K562 (cell line): Measurements from ENCODE around the gene CIAO2B. TPM values are rescaled to one million over a fixed set of nuclear protein-coding genes. Genes with fewer than 3 reads are reported as not detected.

ENCODE experiments used
- FOSL1 ChIP-seq: fragments of 200-800 bp; sonication (Bioruptor generic); conservative IDR thresholded peaks from 2 replicates; pipeline ENCODE4 v1.6.1; 2016; ENCODE audit warnings: missing genetic modification characterization, missing compliant biosample characterization
- JUND ChIP-seq, 2 experiments: IDR thresholded peaks; 2 replicates in 1 of 2; 3 replicates in 1 of 2; pipeline ENCODE4 v1.6.1; 2011; ENCODE audit warnings: borderline replicate concordance in 2 of 2, low read depth in 2 of 2, low read length in 2 of 2, improper control_type of control experiment in 1 of 2, missing biosample characterization in 1 of 2, missing genetic modification characterization in 1 of 2, missing genetic modification reagents in 1 of 2
- KAT2B ChIP-seq: IDR thresholded peaks from one replicate; pipeline ENCODE4 v1.6.1; 2012; ENCODE audit warnings: low read depth, mild to moderate bottlenecking, control low read depth, inconsistent platforms, low read length, moderate library complexity
- MYC ChIP-seq, 2 experiments: fragments of 250-450 bp in 1 of 2; sonication (Bioruptor Pico) in 1 of 2; IDR thresholded peaks; 2 replicates each; pipeline versions ENCODE4 v1.5.1 to v1.6.1; 2012 to 2021; ENCODE audit warnings: low read depth in 2 of 2, borderline replicate concordance in 1 of 2, improper control_type of control experiment in 1 of 2, low read length in 1 of 2, mild to moderate bottlenecking in 1 of 2, moderate library complexity in 1 of 2
- RBM25 ChIP-seq: fragments of 200-400 bp; formaldehyde crosslinking; IDR thresholded peaks from 2 replicates; pipeline ENCODE4 v1.6.1; 2018; ENCODE audit warnings: low read length, low read depth, moderate library complexity; ENCODE audit not compliant: severe bottlenecking
- ZNF830 ChIP-seq: fragments of 250-450 bp; sonication (Bioruptor Pico); IDR thresholded peaks from 2 replicates; pipeline ENCODE4 v1.5.0; 2021; ENCODE audit warnings: mild to moderate bottlenecking
- polyA plus RNA-seq, 8 experiments: library from polyadenylated mRNA; depleted of rRNA in 4 of 8; stranded (reverse) in 5 of 8; unstranded in 3 of 8; fragments of >200 nt; fragmentation: Nextera tagmentation in 2 of 8; fragmentation: Illumina TruSeq in 1 of 8; extraction: Ambion mirVana in 2 of 8; extraction: Trizol in 1 of 8; gene quantifications; 2 replicates each; pipeline versions ENCODE4 v1.2.1 to v1.2.3, GENCODE V29; 2011 to 2014; ENCODE audit warnings: inconsistent platforms in 1 of 8, missing spikeins in 1 of 8
- total RNA-seq, 7 experiments: library from RNA; depleted of rRNA in 6 of 7; stranded (reverse); fragments of >200 nt in 6 of 7; fragmentation: Illumina TruSeq in 2 of 7; extraction: Trizol in 2 of 7; gene quantifications; 2 replicates each; pipeline versions ENCODE4 v1.2.1 to v1.2.3, GENCODE V29; 2011 to 2021; ENCODE audit warnings: low replicate concordance in 1 of 7
- TF ChIP-seq, protein P1 (sequence below): fragments of 250-450 bp; sonication (Bioruptor Pico); IDR thresholded peaks from 2 replicates; pipeline ENCODE4 v1.8.0; 2021; ENCODE audit warnings: moderate library complexity, mild to moderate bottlenecking, inconsistent platforms
- TF ChIP-seq, protein P2 (sequence below): fragments of 450-650 bp; IDR thresholded peaks from 2 replicates; pipeline ENCODE4 v1.7.0; 2016; ENCODE audit warnings: borderline replicate concordance
- TF ChIP-seq, protein P3 (sequence below), 2 experiments: fragments of 450-650 bp in 1 of 2; sonication (generic) in 1 of 2; formaldehyde crosslinking in 1 of 2; IDR thresholded peaks in 1 of 2; conservative IDR thresholded peaks in 1 of 2; 2 replicates each; pipeline versions ENCODE4 v1.6.1 to v1.8.1; 2016 to 2023; ENCODE audit warnings: mild to moderate bottlenecking in 2 of 2, moderate library complexity in 2 of 2, inconsistent platforms in 1 of 2, missing genetic modification reagents in 1 of 2
- TF ChIP-seq, protein P4 (sequence below): fragments of 450-650 bp; formaldehyde crosslinking; IDR thresholded peaks from 2 replicates; pipeline ENCODE4 v1.4.0; 2022; ENCODE audit warnings: missing genetic modification characterization
- TF ChIP-seq, protein P5 (sequence below): sonication (generic); formaldehyde crosslinking; IDR thresholded peaks from 2 replicates; pipeline ENCODE4 v1.8.0; 2022; ENCODE audit warnings: mild to moderate bottlenecking, missing genetic modification reagents
- TF ChIP-seq, protein P6 (sequence below): fragments of 450-650 bp; conservative IDR thresholded peaks from 2 replicates; pipeline ENCODE4 v1.6.1; 2016; ENCODE audit warnings: missing genetic modification characterization, low read depth, mild to moderate bottlenecking, control low read depth, missing compliant biosample characterization
- TF ChIP-seq, protein P7 (sequence below): sonication (generic); IDR thresholded peaks from 2 replicates; pipeline ENCODE4 v1.6.1; 2016

CIAO2B gene
- total and polyA plus RNA-seq, 9 of the 15 experiments (the other 6 are each of a cell fraction or from before 2014, with no cell fraction given), result 86.8 to 182 (median 113) TPM

DNA sequence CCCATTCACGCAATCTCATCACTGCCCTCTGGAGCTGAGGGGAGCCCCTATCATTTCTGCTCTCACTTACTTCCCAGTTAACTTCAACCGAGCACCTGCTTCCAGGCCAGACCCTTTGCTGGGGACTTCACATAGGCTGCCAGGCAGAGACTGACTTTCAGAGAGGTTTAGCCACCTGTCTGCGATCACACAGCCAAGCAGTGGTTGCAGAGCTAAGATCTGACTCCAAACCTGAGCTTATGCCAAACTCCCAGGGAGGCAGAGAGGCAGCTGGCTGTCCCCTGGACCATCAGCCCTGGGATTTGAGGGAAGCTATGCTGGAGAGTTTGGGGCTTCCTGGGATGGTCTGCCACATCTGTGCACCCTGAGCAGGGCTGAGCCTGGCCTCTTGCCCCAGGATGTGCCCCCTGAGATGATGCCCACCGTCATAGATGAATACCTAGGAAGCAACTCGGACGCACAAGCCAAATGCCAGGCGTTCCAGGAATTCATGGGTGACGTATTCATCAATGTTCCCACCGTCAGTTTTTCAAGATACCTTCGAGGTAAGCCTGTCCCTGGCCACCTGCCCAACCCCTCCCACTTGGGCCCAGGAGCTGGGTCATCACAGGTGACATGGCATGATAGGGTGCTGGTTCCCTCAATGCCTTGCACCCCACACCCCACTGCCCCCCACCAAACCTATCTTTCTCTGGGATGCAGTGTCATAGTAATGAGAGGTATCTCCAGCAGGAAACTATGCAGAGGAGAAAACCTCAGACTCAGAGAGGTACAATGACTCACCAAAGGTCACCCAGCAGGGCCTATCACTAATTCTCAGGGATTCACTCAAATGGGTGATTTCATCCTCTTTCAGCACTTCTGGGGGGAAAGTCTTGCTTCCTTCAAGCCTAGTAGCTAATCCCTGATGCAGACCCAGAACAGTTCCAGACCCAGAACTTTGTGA lies 36.8 kb upstream of the CIAO2B start (continued):
- TF ChIP-seq ZNF830 (CRISPR knock-in tag) (no peak), RBM25 (peak; percentile 40), MYC (IDR thresholded peaks at IDR 0.05; ENCODE audit: low read depth, low read length) (no peak), MYC (CRISPR knock-in tag; IDR thresholded peaks at IDR 0.05; ENCODE audit: borderline replicate concordance, low read depth) (no peak), KAT2B (no peak), FOSL1 (0 out of 2 replicates have a peak, but pooled peaks have one; percentile 26), JUND (IDR thresholded peaks at IDR 0.05; ENCODE audit: borderline replicate concordance, low read depth, low read length) (0 out of 2 replicates have a peak, but pooled peaks have one; percentile 7), JUND (tag; IDR thresholded peaks at IDR 0.05; ENCODE audit: borderline replicate concordance, low read depth, low read length) (no peak)
- TF ChIP-seq, protein P1, sequence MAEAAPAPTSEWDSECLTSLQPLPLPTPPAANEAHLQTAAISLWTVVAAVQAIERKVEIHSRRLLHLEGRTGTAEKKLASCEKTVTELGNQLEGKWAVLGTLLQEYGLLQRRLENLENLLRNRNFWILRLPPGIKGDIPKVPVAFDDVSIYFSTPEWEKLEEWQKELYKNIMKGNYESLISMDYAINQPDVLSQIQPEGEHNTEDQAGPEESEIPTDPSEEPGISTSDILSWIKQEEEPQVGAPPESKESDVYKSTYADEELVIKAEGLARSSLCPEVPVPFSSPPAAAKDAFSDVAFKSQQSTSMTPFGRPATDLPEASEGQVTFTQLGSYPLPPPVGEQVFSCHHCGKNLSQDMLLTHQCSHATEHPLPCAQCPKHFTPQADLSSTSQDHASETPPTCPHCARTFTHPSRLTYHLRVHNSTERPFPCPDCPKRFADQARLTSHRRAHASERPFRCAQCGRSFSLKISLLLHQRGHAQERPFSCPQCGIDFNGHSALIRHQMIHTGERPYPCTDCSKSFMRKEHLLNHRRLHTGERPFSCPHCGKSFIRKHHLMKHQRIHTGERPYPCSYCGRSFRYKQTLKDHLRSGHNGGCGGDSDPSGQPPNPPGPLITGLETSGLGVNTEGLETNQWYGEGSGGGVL (CRISPR knock-in tag), result no peak
- TF ChIP-seq, protein P2, sequence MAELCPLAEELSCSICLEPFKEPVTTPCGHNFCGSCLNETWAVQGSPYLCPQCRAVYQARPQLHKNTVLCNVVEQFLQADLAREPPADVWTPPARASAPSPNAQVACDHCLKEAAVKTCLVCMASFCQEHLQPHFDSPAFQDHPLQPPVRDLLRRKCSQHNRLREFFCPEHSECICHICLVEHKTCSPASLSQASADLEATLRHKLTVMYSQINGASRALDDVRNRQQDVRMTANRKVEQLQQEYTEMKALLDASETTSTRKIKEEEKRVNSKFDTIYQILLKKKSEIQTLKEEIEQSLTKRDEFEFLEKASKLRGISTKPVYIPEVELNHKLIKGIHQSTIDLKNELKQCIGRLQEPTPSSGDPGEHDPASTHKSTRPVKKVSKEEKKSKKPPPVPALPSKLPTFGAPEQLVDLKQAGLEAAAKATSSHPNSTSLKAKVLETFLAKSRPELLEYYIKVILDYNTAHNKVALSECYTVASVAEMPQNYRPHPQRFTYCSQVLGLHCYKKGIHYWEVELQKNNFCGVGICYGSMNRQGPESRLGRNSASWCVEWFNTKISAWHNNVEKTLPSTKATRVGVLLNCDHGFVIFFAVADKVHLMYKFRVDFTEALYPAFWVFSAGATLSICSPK, result no peak
- TF ChIP-seq, protein P3, sequence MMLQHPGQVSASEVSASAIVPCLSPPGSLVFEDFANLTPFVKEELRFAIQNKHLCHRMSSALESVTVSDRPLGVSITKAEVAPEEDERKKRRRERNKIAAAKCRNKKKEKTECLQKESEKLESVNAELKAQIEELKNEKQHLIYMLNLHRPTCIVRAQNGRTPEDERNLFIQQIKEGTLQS (IDR thresholded peaks at IDR 0.05), result peak; percentile 56
- TF ChIP-seq, protein P3 (CRISPR knock-in tag; conservative IDR thresholded peaks at IDR 0.05), result no peak
- TF ChIP-seq, protein P4, sequence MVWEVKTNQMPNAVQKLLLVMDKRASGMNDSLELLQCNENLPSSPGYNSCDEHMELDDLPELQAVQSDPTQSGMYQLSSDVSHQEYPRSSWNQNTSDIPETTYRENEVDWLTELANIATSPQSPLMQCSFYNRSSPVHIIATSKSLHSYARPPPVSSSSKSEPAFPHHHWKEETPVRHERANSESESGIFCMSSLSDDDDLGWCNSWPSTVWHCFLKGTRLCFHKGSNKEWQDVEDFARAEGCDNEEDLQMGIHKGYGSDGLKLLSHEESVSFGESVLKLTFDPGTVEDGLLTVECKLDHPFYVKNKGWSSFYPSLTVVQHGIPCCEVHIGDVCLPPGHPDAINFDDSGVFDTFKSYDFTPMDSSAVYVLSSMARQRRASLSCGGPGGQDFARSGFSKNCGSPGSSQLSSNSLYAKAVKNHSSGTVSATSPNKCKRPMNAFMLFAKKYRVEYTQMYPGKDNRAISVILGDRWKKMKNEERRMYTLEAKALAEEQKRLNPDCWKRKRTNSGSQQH (CRISPR knock-in tag), result no peak
- TF ChIP-seq, protein P5, sequence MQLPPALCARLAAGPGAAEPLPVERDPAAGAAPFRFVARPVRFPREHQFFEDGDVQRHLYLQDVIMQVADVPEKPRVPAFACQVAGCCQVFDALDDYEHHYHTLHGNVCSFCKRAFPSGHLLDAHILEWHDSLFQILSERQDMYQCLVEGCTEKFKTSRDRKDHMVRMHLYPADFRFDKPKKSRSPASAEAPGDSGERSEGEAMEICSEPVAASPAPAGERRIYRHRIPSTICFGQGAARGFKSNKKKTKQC (CRISPR knock-in tag), result no peak
- TF ChIP-seq, protein P6, sequence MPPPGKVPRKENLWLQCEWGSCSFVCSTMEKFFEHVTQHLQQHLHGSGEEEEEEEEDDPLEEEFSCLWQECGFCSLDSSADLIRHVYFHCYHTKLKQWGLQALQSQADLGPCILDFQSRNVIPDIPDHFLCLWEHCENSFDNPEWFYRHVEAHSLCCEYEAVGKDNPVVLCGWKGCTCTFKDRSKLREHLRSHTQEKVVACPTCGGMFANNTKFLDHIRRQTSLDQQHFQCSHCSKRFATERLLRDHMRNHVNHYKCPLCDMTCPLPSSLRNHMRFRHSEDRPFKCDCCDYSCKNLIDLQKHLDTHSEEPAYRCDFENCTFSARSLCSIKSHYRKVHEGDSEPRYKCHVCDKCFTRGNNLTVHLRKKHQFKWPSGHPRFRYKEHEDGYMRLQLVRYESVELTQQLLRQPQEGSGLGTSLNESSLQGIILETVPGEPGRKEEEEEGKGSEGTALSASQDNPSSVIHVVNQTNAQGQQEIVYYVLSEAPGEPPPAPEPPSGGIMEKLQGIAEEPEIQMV (tag), result no peak
- TF ChIP-seq, protein P7, sequence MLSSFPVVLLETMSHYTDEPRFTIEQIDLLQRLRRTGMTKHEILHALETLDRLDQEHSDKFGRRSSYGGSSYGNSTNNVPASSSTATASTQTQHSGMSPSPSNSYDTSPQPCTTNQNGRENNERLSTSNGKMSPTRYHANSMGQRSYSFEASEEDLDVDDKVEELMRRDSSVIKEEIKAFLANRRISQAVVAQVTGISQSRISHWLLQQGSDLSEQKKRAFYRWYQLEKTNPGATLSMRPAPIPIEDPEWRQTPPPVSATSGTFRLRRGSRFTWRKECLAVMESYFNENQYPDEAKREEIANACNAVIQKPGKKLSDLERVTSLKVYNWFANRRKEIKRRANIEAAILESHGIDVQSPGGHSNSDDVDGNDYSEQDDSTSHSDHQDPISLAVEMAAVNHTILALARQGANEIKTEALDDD, result no peak
